Endothelial cell of hepatic sinusoid (primary cell): ENCODE data around the gene SLC17A5.
"Not testable (repeated sequence)": the region's sequence is repeated elsewhere in the genome, so short reads cannot be mapped to it uniquely, and the experiment has no call there.

Experiments
- in situ Hi-C: cut with HindIII; loops from 2 replicates; pipeline ENCODE4 v1.10.0; 2017; ENCODE audit warnings: low sequenced_read_pairs

The SLC17A5 gene

GRCh38 chr6:73624896-73625295, 28.9 kb downstream of the SLC17A5 start:
- in situ Hi-C loops, result no loop called here

DNA sequence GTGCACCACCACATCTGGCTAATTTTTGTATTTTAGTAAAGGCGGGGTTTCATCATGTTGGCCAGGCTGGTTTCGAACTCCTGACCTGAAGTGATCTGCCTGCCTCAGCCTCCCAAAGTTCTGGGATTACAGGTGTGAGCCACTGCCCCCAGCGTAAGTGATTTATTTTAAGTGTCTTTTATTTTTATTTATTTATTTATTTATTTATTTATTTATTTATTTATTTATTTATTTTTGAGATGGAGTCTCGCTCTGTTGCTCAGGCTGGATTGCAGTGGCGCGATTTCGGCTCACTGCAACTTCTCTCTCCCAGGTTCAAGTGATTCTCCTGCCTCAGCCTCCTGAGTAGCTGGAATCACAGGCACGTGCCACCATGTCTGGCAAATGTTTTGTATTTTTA, 30.3 kb downstream of the SLC17A5 start:
- in situ Hi-C loops, result not testable (repeated sequence)

DNA sequence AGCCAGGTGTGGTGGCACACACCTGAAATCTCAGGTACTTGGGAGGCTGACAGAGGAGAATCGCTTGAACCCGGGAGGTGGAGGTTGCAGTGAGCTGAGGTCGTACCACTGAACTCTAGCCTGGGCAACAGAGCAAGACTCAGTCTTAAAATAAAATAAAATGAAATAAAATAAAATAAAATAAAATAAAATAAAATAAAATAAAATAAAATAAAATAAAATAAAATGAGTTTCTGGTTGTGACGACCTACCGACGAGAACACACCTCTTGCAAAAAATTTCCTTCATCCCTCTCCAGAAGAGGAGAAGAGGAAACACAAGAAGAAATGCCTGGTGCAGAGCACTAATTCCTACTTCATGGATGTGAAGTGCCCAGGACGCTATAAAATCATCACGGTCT, 35.7 kb downstream of the SLC17A5 start:
- in situ Hi-C loops, result not testable (repeated sequence)

DNA sequence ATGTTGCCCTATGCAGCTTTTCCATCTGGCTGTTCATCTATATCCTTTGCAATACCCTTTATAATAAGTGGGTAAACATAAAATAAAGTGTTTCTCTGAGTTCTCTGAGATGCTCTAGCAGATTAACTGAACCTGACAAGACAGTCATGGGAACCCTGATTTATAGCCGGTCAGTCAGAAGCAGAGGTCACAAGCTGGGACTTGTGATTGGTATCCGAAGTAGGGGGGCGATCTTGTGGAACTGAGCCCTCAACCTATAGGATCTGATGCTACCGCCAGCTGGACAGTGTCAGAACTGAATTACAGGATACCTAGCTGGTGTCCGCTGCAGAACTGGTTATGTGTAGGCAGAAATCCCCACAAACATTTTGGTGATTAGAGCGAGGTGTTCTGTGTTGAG, 39.0 kb downstream of the SLC17A5 start:
- in situ Hi-C loops, result no loop called here

DNA sequence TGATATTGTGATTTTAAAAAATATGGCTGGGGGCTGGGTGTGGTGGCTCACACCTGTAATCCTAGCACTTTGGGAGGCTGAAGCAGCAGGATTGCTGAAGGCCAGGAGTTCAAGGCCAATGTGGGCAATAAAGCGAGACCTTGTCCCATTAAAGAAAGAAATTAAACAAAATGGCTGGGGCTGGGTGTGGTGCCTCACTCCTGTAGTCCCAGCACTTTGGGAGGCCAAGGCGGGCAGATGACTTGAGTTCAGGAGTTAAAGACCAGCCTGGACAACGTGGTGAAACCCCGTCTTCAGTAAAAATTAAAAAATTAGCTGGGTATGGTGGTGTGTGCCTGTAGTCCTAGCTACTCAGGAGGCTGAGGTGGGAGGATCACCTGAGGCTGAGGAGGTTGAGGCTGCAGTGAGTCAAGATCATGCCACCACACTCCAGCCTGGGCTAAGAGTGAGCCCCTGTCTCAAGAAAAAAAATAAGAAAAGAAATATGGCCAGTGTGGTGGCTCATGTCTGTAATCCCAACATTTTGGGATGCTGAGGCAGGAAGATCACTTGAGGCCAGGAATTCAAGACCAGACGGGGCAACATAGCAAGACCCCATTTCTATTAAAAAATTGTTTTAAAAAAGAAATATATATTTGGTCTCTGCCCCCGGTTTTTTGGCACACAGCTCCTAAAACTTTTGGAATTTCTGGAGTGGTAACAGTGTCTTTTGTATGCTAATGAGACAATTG, 39.8 kb downstream of the SLC17A5 start:
- in situ Hi-C loops, result no loop called here

DNA sequence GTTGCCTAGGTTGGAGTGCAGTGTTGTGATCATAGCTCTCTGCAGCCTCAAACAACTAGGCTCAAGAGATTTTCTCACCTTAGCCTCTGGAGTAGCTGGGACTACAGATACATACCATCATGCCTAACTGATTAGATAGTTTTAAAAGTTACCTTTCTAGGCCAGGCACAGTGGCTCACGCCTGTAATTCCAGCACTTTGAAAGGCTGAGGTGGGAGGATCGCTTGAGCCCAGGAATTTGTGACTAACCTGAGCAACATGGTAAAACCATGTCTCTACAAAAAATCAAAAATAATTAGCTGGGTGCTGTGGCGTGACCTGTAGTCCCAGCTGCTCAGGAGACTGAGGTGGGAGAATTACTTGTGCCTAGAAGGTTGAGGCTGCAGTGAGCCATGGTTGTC, 41.2 kb downstream of the SLC17A5 start:
- in situ Hi-C loops, result no loop called here

DNA sequence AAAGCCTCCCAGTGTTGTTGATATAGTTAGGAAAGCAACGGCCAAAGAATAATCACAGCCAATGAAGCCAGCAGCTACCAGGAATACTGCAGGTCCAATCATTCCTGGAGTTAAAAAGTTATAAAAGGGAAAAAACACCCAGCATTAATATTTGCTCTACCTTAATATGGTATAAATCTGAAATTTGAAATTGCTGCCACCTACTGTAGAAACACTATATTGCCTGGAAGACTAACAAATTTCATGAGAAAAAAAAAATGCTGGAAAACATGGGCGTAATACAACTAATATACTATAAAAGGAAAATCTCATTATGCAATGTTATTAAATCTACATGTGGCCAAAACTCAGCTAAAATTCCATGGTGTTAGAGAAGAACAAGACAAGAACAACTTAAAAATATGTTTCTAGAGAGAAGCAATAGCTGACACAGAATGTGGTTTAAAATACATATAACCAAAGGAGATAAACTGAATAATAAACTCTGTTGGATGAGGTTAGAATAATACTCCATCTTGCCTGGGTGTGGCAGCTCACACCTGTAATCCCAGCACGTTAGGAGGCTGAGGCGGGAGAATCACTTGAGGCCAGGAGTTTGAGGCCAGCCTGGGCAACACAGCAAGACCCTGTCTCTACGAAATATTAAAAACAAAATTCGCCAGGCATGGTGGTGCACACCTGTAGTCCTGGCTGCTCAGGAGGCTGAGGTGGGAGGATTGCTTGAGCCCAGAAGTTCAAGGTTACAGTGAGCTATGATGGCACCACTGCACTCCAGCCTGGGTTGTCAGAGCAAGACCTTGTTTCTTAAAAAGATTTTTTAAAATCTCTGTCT, 43.1 kb downstream of the SLC17A5 start:
- in situ Hi-C loops, result no loop called here

DNA sequence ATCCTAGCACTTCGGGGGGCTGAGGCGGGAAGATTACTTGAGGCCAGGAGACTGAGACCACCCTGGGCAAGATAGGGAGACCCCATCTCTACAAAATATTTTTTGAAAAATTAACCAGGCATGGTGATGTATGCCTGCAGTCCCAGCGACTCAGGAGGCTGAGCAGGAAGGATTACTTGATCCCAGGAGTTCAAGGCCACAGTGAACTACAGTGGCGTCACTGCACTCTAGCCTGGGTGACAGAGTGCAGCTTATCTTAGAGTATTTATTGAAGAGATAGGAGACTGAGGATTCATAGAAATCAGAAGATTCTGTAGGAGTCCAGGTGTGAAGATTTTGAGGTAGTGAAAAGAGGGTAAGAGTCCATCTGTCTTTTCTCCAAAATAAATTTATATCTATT, 45.0 kb downstream of the SLC17A5 start:
- in situ Hi-C loops, result no loop called here

DNA sequence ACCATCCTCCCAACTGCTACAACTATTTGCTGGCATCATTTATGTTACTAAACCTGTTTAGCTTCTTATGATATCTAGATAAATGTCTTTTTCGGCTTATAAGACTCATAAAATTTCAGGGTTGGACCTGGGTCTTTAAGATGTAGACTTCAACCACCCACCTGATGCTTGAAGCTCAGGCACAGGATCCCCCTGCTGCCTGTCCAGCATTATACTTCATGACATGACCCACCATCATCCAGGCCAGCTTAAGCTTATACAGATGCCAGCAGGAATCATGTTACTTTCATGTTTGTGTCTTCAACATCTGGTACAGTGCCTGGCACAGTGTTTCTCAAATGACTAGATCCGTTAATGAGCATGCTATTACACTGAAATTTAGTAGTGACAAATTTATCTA, 47.4 kb downstream of the SLC17A5 start:
- in situ Hi-C loops, result no loop called here

DNA sequence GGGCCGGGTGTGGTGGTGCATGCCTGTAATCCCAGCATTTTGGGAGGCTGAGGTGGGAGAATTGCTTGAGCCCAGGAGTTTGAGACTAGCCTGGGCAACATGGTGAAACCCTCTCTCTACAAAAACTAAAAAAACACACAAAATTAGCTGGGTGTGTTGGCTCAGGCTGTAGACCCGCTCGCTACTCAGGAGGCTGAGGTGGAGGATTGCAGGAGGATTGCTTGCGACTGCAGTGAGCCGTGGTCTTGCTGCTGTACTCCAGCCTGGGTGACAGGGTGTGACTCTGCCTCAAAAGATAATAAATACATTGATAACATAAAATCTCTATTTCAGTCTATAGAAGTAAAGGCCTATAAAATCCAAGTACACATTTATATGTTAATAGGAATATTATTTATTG, 49.3 kb downstream of the SLC17A5 start:
- in situ Hi-C loops, result loop anchor here (5.0 kb wide), 1 partner anchor 87 kb away; no protein-coding TSS in a partner anchor

- in situ Hi-C loops, result loop anchor here (5.0 kb wide), 1 partner anchor 87 kb away; no protein-coding TSS in a partner anchor
Observed at GRCh38 chr6:73604020-73604419, 49.8 kb downstream of the SLC17A5 start.

GRCh38 chr6:73586416-73586974, 67.3 kb downstream of the SLC17A5 start:
- in situ Hi-C loops, result no loop called here

DNA sequence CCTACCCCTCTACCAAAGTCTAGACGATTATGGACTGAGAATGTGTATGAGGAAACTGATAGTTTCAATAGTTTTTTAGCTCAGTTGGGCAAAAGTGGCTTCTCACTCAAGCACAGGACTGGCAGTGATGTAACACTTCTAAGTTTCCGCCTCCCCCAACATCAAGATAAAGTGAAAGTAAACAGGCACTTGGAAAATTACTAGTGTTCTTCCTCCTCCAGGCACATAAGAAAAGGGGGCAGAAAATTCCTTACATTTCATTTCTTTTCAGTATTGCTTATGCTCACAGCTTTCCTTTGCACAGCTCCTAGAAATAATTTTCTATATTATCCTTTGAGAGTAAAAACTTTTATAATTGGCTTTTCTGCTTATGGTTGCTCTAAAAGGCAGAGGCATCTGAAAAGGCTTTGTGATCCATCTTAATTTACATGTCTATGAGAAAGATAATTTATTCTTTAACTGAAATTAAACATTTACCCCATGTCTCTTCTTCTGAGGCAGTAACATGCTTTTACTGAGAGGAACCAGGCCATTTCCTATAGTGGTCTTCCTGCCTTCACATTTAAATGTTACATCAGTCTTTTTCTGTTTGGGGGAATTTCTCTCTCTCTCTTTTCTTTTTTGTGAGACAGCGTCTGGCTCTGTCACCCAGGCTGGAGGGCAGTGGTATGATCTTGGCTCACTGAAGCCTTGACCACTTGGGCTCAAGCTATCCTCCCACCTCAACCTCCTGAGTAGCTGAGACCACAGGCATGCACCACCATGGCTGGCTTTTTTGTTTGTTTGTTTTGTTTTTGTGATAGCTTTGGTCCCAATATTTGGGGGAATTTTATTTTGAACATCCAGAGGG, 68.0 kb downstream of the SLC17A5 start:
- in situ Hi-C loops, result no loop called here

- in situ Hi-C loops, result no loop called here
Observed at GRCh38 chr6:73581293-73581692, 72.5 kb downstream of the SLC17A5 start.

GRCh38 chr6:73580247-73581149, 73.3 kb downstream of the SLC17A5 start:
- in situ Hi-C loops, result no loop called here

DNA sequence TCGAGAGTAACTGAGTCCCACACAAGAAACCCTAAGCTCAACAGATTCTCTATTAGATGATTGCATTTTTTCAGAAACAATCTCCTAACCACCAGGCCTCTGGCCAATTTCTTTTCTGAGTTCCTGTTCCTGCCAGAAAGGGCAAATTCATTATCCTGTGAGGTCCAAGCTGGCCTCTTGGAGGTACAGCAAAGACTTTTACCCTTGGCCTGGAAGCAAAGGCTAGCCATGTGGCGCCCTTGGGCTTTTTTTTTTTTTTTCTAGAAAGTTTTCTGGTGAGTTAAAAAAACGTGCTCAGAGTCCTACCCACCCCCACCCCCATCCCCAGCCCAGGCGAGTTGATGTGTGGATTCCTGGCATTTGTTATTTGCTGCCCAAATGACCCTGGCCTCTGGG, 73.9 kb downstream of the SLC17A5 start:
- in situ Hi-C loops, result no loop called here

GRCh38 chr6:73579389-73579788, 74.4 kb downstream of the SLC17A5 start:
- in situ Hi-C loops, result no loop called here

- in situ Hi-C loops, result no loop called here
Observed at GRCh38 chr6:73577676-73578075, 76.1 kb downstream of the SLC17A5 start.

- in situ Hi-C loops, result not testable (repeated sequence)
Observed at GRCh38 chr6:73572531-73572930, 81.3 kb downstream of the SLC17A5 start.
